ENCODE data around the gene SALL3. TPM values are rescaled to one million over a fixed set of nuclear protein-coding genes. Genes with fewer than 3 reads are reported as not detected.

SALL3 gene
- total and polyA plus RNA-seq, 2 donors (not counting 3 experiments of a cell fraction or from before 2014, with no cell fraction given): not detected

GRCh38 chr18:78993014-78993926 is 13.7 kb downstream of the SALL3 start:
- Histone ChIP-seq H3K9ac (replicated peaks; ENCODE audit: extremely low read depth, insufficient read depth, low read length) (no peak overlapping the region), H3K79me2 (ENCODE audit: control insufficient read depth, insufficient read depth, low read length) (no peaks in the 10 kb centered on the region), H3K4me1 (ENCODE audit: control insufficient read depth, extremely low read depth, insufficient read depth, low read length) (no peaks in the 10 kb centered on the region), H3K27me3 (ENCODE audit: control insufficient read depth in 2 of 2, insufficient read depth in 2 of 2, low read length in 2 of 2) (peaks cover 0 to 2% of the 10 kb centered on the region in 2 experiments), H3K27ac (ENCODE audit: insufficient read depth, low read depth, low read length) (no peak overlapping the region), H2AFZ (ENCODE audit: low read depth, low read length) (no peak overlapping the region), H4K20me1 (replicated peaks; ENCODE audit: control insufficient read depth, extremely low read depth, insufficient read depth, low read length) (no peaks in the 10 kb centered on the region), H3K9me3 (replicated peaks; ENCODE audit: control insufficient read depth, insufficient read depth, low read length) (no peaks in the 10 kb centered on the region), H3K36me3 (ENCODE audit: control insufficient read depth in 2 of 2, extremely low read depth in 1 of 2, insufficient read depth in 2 of 2, low read length in 2 of 2) (no peaks in the 10 kb centered on the region), H3K9me1 (replicated peaks; ENCODE audit: control insufficient read depth, extremely low read depth, insufficient read depth, low read length) (no peaks in the 10 kb centered on the region), H3K4me3 (replicated peaks in 1 of 3; ENCODE audit: insufficient read depth in 1 of 3, low read depth in 1 of 3, low read length in 3 of 3) (no peak overlapping the region), H3K4me2 (ENCODE audit: insufficient read depth, low read length) (no peak overlapping the region)
- dilution Hi-C loops (cut with MboI; ENCODE audit: extremely low pct_ligation_motif_present, low sequenced_read_pairs) (no loop called here), intact Hi-C loops (cut with micrococcal nuclease) (no loop called here)
- BruUV-seq (replicated peaks): no TSS peak
- FAIRE-seq: no peak
- TF ChIP-seq POLR2A (IDR thresholded peaks at IDR 0.05; ENCODE audit: low read depth, low read length): no peak
- no peak for TF ChIP-seq CTCF (IDR thresholded peaks at IDR 0.05; ENCODE audit: extremely low read depth in 1 of 2, insufficient read depth in 1 of 2, low read depth in 1 of 2, low read length in 2 of 2)
- TF ChIP-seq MAX (IDR thresholded peaks at IDR 0.05; ENCODE audit: insufficient read depth, insufficient read length): no peak
- no peak for TF ChIP-seq EZH2 (IDR thresholded peaks at IDR 0.05; ENCODE audit: borderline replicate concordance, low read depth, low read length, severe bottlenecking)
- ChIA-PET POLR2A (no interaction called here), CTCF (no interaction called here)
- no peak for DNase-seq (ENCODE audit: low read depth, low spot score)

- Histone ChIP-seq H3K4me3 (replicated peaks in 1 of 3; ENCODE audit: insufficient read depth in 1 of 3, low read depth in 1 of 3, low read length in 3 of 3) (no peak overlapping the region), H3K9me3 (replicated peaks; ENCODE audit: control insufficient read depth, insufficient read depth, low read length) (no peaks in the 10 kb centered on the region), H3K4me2 (ENCODE audit: insufficient read depth, low read length) (no peak overlapping the region), H4K20me1 (replicated peaks; ENCODE audit: control insufficient read depth, extremely low read depth, insufficient read depth, low read length) (no peaks in the 10 kb centered on the region), H3K27ac (ENCODE audit: insufficient read depth, low read depth, low read length) (no peak overlapping the region), H3K4me1 (ENCODE audit: control insufficient read depth, extremely low read depth, insufficient read depth, low read length) (no peaks in the 10 kb centered on the region), H3K79me2 (ENCODE audit: control insufficient read depth, insufficient read depth, low read length) (no peaks in the 10 kb centered on the region), H3K27me3 (ENCODE audit: control insufficient read depth in 2 of 2, insufficient read depth in 2 of 2, low read length in 2 of 2) (no peaks in the 10 kb centered on the region), H2AFZ (ENCODE audit: low read depth, low read length) (no peak overlapping the region), H3K9ac (replicated peaks; ENCODE audit: extremely low read depth, insufficient read depth, low read length) (no peak overlapping the region), H3K36me3 (ENCODE audit: control insufficient read depth in 2 of 2, extremely low read depth in 1 of 2, insufficient read depth in 2 of 2, low read length in 2 of 2) (no peaks in the 10 kb centered on the region), H3K9me1 (replicated peaks; ENCODE audit: control insufficient read depth, extremely low read depth, insufficient read depth, low read length) (no peaks in the 10 kb centered on the region)
- POLR2A ChIA-PET: no interaction called here
- intact Hi-C loops (cut with micrococcal nuclease) (no loop called here), dilution Hi-C loops (cut with MboI; ENCODE audit: extremely low pct_ligation_motif_present, low sequenced_read_pairs) (no loop called here)
- TF ChIP-seq EZH2 (IDR thresholded peaks at IDR 0.05; ENCODE audit: borderline replicate concordance, low read depth, low read length, severe bottlenecking) (no peak), JUN (IDR thresholded peaks at IDR 0.05; ENCODE audit: borderline replicate concordance, insufficient read depth, insufficient read length, low read depth) (no peak), MAX (IDR thresholded peaks at IDR 0.05; ENCODE audit: insufficient read depth, insufficient read length) (no peak), CTCF (IDR thresholded peaks at IDR 0.05; ENCODE audit: extremely low read depth in 1 of 2, insufficient read depth in 1 of 2, low read depth in 1 of 2, low read length in 2 of 2) (no peak), GATA2 (IDR thresholded peaks at IDR 0.05; ENCODE audit: insufficient read depth, insufficient read length, low read depth, low read length) (no peak), FOS (IDR thresholded peaks at IDR 0.05; ENCODE audit: borderline replicate concordance, insufficient read depth, low read length) (no peak), MYC (IDR thresholded peaks at IDR 0.05; ENCODE audit: low read depth, low read length) (no peak), POLR2A (IDR thresholded peaks at IDR 0.05; ENCODE audit: low read depth, low read length) (no peak), POLR2AphosphoS5 (IDR thresholded peaks at IDR 0.05; ENCODE audit: insufficient read depth, low read depth, low read length) (no peak)
- BruUV-seq (replicated peaks): no TSS peak
- DNase-seq (ENCODE audit: low read depth, low spot score) (no peak), FAIRE-seq (no peak)
- CTCF ChIA-PET: no interaction called here
These were observed 14.4 kb downstream of the SALL3 start for GRCh38 chr18:78994000-78994399.

Measured in endothelial cell of umbilical vein (primary cell).